BLaER1 treated with 17β-estradiol and CSF1 and Interleukin-3, amounts not matched to agents 10 nM and 100 nM (cell line): ENCODE data around the gene ATAD3A.
A peak's percentile ranks its signal among the peaks of the same experiment; 100 is the strongest.
"Not testable (repeated sequence)": the region's sequence is repeated elsewhere in the genome, so short reads cannot be mapped to it uniquely, and the experiment has no call there.

Experiments used
- H3K27ac ChIP-seq, 11 experiments: shearing (Covaris generic); formaldehyde crosslinking; 2 replicates each; pipeline ENCODE4 v1.8.1; 2022
- H3K27me3 ChIP-seq, 11 experiments: shearing (Covaris generic); formaldehyde crosslinking; 2 replicates each; pipeline ENCODE4 v1.8.1; 2022
- H3K36me3 ChIP-seq, 11 experiments: shearing (Covaris generic); formaldehyde crosslinking; 2 replicates each; pipeline ENCODE4 v1.8.1; 2022
- H3K4me1 ChIP-seq, 10 experiments: shearing (Covaris generic); formaldehyde crosslinking; 2 replicates each; pipeline ENCODE4 v1.8.1; 2022
- H3K4me2 ChIP-seq, 11 experiments: shearing (Covaris generic); formaldehyde crosslinking; 2 replicates each; pipeline ENCODE4 v1.8.1; 2022
- H3K4me3 ChIP-seq, 10 experiments: shearing (Covaris generic); formaldehyde crosslinking; 2 replicates each; pipeline ENCODE4 v1.8.1; 2022
- H3K9ac ChIP-seq, 11 experiments: shearing (Covaris generic); formaldehyde crosslinking; 2 replicates each; pipeline ENCODE4 v1.8.1; 2022
- H3K9me3 ChIP-seq, 11 experiments: shearing (Covaris generic); formaldehyde crosslinking; replicated peaks in 1 of 11; 2 replicates each; pipeline ENCODE4 v1.8.1; 2022
- H4K20me1 ChIP-seq, 11 experiments: shearing (Covaris generic); formaldehyde crosslinking; 2 replicates each; pipeline ENCODE4 v1.8.1; 2022
- Cebpa-rat ChIP-seq, 11 experiments: shearing (Covaris generic); IDR thresholded peaks; 2 replicates each; pipeline ENCODE4 v1.8.1; 2022

Gene ATAD3A

DNA sequence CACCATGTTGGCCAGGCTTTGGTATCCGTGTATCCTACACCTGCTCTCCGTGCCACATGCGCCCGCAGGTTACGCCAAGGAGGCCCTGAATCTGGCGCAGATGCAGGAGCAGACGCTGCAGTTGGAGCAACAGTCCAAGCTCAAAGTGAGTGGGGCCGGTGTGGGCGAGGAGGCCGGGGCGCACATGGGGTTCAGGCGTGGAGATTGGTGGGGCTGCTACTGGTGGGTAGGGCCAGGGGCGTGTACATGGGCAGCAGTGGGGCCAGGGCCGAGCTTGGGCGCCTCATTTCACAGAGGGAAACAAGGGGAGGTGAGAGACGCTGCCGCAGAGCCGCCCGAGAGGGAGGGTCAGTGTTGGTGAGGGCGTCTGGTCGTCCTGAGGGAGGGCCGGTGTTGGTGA lies 34.8 kb upstream of the ATAD3A start:
- Histone ChIP-seq H4K20me1 (peaks cover 0 to 88% (median 73%) of the 10 kb centered on the region in 11 experiments; a peak in 20 of 22 replicates), H3K36me3 (peaks cover 36 to 63% (median 52%) of the 10 kb centered on the region in 11 experiments), H3K9ac (peak overlapping the region in 2 of 11 experiments; percentile 46 to 65; a peak in 3 of 22 replicates), H3K4me3 (no peak overlapping the region), H3K9me3 (no peaks in the 10 kb centered on the region), H3K27me3 (no peaks in the 10 kb centered on the region), H3K4me2 (peak overlapping the region in 6 of 11 experiments; percentile 68 to 83 (median 74); a peak in 10 of 22 replicates), H3K4me1 (peaks cover 36 to 48% (median 46%) of the 10 kb centered on the region in 10 experiments), H3K27ac (no peak overlapping the region)
- TF ChIP-seq Cebpa-rat (IDR thresholded peaks at IDR 0.05): no peak

GRCh38 chr1:1479547-1480487 lies 32.1 kb upstream of the ATAD3A start:
- H3K9ac ChIP-seq: no peak overlapping the region
- H3K36me3 ChIP-seq: peaks cover 55 to 74% (median 66%) of the 10 kb centered on the region in 11 experiments
- no peak overlapping the region for H3K27ac ChIP-seq
- no peaks in the 10 kb centered on the region for H3K9me3 ChIP-seq
- no peak overlapping the region for H3K4me3 ChIP-seq
- no peak overlapping the region for H3K4me2 ChIP-seq
- H4K20me1 ChIP-seq: peaks cover 0 to 88% (median 65%) of the 10 kb centered on the region in 11 experiments; a peak in 18 of 22 replicates
- H3K4me1 ChIP-seq: peaks cover 14 to 37% (median 29%) of the 10 kb centered on the region in 10 experiments
- no peak for TF ChIP-seq Cebpa-rat (IDR thresholded peaks at IDR 0.05)
- no peaks in the 10 kb centered on the region for H3K27me3 ChIP-seq

DNA sequence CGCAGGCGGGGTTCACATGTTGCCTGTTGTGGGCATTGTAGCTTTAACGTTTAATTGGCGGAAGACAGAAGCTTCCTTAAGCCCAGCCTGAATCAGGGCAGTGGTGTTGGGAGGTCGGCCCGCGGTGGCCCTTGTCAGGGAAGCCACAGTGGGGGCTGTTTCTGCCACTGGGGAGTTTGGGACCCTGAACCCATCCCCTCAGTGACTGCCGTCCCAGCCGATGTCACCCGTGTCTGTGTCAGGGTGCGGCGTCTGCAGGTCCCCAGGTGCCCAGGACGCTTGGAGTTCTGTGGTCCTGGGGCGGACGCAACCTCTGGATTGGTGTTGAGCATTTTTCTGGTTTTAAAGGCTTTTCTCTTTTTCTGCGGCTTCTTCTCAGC lies 31.5 kb upstream of the ATAD3A start:
- H3K9ac ChIP-seq: not testable (repeated sequence)
- H3K36me3 ChIP-seq: peaks cover 55 to 81% (median 70%) of the 10 kb centered on the region in 11 experiments

GRCh38 chr1:1481811-1482210 lies 30.2 kb upstream of the ATAD3A start:
- Histone ChIP-seq H3K4me1 (peaks cover 2 to 27% (median 10%) of the 10 kb centered on the region in 10 experiments; a peak in 19 of 20 replicates), H3K36me3 (peaks cover 63 to 88% (median 76%) of the 10 kb centered on the region in 11 experiments), H4K20me1 (peaks cover 0 to 85% (median 58%) of the 10 kb centered on the region in 11 experiments; a peak in 18 of 22 replicates)
- H3K27me3 ChIP-seq, H3K9ac ChIP-seq, H3K4me3 ChIP-seq, H3K27ac ChIP-seq, H3K4me2 ChIP-seq, H3K9me3 ChIP-seq: not testable (repeated sequence)

More for the DNA sequence above, 31.5 kb upstream of the ATAD3A start:
- H3K4me3 ChIP-seq, H3K27ac ChIP-seq, H3K27me3 ChIP-seq, H3K9me3 ChIP-seq, H3K4me2 ChIP-seq: not testable (repeated sequence)
- peaks cover 10 to 37% (median 23%) of the 10 kb centered on the region in 10 experiments for H3K4me1 ChIP-seq
- peaks cover 0 to 88% (median 62%) of the 10 kb centered on the region in 11 experiments; a peak in 18 of 22 replicates for H4K20me1 ChIP-seq

DNA sequence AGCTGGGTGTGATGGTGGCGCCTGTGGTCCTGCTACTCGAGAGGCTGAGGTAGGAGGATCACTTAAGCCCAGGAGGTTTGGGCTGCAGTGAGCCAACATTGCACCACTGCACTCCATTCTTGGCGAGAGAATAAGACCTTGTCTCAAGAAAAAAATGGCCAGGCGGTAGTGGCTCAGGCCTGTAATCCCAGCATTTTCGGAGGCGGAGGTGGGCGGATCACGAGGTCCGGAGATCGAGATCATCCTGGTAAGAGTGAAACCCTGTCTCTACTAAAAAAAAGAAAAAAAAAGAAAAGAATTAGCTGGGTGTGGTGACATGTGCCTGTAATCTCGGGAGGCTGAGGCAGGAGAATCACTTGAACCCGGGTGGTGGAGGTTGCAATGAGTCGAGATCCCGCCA lies 29.1 kb upstream of the ATAD3A start:
- Histone ChIP-seq H3K36me3 (peaks cover 59 to 88% (median 74%) of the 10 kb centered on the region in 11 experiments), H3K4me1 (peaks cover 0 to 21% (median 5%) of the 10 kb centered on the region in 10 experiments; a peak in 10 of 20 replicates), H3K27me3 (no peaks in the 10 kb centered on the region), H3K4me3 (no peak overlapping the region), H3K27ac (no peak overlapping the region), H3K9me3 (no peaks in the 10 kb centered on the region), H3K4me2 (no peak overlapping the region), H3K9ac (no peak overlapping the region), H4K20me1 (peaks cover 0 to 81% (median 54%) of the 10 kb centered on the region in 11 experiments; a peak in 17 of 22 replicates)
- no peak for TF ChIP-seq Cebpa-rat (IDR thresholded peaks at IDR 0.05)

DNA sequence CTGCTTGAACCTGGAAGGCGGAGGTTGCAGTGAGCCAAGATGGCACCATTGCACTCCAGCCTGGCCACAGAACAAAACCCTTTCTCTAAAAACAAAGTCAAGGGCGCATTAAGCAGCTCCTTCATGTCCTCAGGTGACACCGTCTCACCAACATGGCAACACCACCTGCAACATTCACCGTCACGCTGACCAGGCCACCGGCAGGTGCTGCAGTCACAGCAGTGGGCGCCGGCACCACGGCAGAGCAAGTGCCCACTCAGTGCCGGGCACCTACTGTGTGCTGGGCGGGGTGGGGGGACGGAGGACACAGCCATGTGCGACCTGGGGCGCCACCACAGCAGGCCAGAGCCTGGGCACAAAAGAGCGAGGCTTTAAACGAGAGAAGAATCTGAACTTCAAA lies 28.2 kb upstream of the ATAD3A start:
- H3K4me1 ChIP-seq: peaks cover 0 to 21% (median 5%) of the 10 kb centered on the region in 10 experiments; a peak in 10 of 20 replicates
- H3K9me3 ChIP-seq: no peaks in the 10 kb centered on the region
- no peaks in the 10 kb centered on the region for H3K27me3 ChIP-seq
- peak overlapping the region in 1 of 11 experiments; percentile 8; a peak in 1 of 22 replicates for H3K9ac ChIP-seq
- TF ChIP-seq Cebpa-rat (IDR thresholded peaks at IDR 0.05): no peak
- no peak overlapping the region for H3K27ac ChIP-seq
- H3K4me2 ChIP-seq: peak overlapping the region in 4 of 11 experiments; percentile 9 to 48 (median 30); a peak in 5 of 22 replicates
- peaks cover 0 to 83% (median 53%) of the 10 kb centered on the region in 11 experiments; a peak in 17 of 22 replicates for H4K20me1 ChIP-seq
- H3K4me3 ChIP-seq: no peak overlapping the region
- H3K36me3 ChIP-seq: peaks cover 61 to 90% (median 77%) of the 10 kb centered on the region in 11 experiments

- H3K36me3 ChIP-seq: peaks cover 65 to 92% (median 81%) of the 10 kb centered on the region in 11 experiments
- H3K4me2 ChIP-seq: peak overlapping the region in 3 of 11 experiments; percentile 14 to 55 (median 47); a peak in 4 of 22 replicates
Measured at GRCh38 chr1:1484976-1485750, 26.8 kb upstream of the ATAD3A start.

DNA sequence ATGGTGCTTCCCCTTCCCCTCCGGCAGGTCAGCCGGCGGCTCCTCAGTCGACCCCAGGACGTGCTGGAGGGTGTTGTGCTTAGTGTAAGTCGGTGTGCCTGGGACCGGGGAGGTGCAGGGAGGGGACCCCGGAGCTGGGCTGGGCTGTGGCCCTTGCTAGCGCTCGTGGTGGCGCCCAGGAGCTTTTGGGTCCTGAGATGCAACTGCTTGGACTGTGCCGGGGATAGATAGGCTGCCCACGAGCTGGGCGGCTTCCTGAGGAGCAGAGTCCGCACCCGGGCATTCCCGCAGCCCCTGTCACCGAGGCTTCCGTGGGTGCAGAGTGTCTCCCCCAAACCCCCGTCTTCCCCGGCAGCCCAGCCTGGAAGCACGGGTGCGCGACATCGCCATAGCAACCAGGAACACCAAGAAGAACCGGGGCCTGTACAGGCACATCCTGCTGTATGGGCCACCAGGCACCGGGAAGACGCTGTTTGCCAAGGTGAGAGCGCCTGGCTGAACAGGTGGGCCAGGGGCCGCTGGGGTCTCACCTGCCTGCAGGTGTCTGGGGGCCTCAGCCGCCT lies 26.1 kb upstream of the ATAD3A start:
- not testable (repeated sequence) for H3K27ac ChIP-seq, H3K4me3 ChIP-seq, H3K9ac ChIP-seq, H3K9me3 ChIP-seq, H3K27me3 ChIP-seq, H3K4me2 ChIP-seq
- Histone ChIP-seq H3K36me3 (peaks cover 68 to 92% (median 81%) of the 10 kb centered on the region in 11 experiments), H4K20me1 (peaks cover 0 to 86% (median 46%) of the 10 kb centered on the region in 11 experiments; a peak in 16 of 22 replicates), H3K4me1 (peaks cover 0 to 21% (median 5%) of the 10 kb centered on the region in 10 experiments; a peak in 10 of 20 replicates)

More at GRCh38 chr1:1484976-1485750, 26.8 kb upstream of the ATAD3A start:
- H3K27me3 ChIP-seq, H3K4me3 ChIP-seq, H3K9ac ChIP-seq, H3K27ac ChIP-seq, H3K9me3 ChIP-seq: not testable (repeated sequence)
- peaks cover 0 to 86% (median 46%) of the 10 kb centered on the region in 11 experiments; a peak in 16 of 22 replicates for H4K20me1 ChIP-seq
- H3K4me1 ChIP-seq: peaks cover 0 to 21% (median 5%) of the 10 kb centered on the region in 10 experiments; a peak in 10 of 20 replicates
